Vagina (tissue), 2 donors: ENCODE measurements around the gene WRAP53. TPM values are rescaled to one million over a fixed set of nuclear protein-coding genes. Genes with fewer than 3 reads are reported as not detected.
"Not testable (repeated sequence)": the region's sequence is repeated elsewhere in the genome, so short reads cannot be mapped to it uniquely, and the experiment has no call there.

Experiments used
- DNase-seq, 2 donors: peaks; one replicate each; pipeline ENCODE4 v3.0.0-alpha.2; 2017; ENCODE audit errors: extremely low spot score in 2 of 2
- H3K27ac ChIP-seq: fragments of 200-600 bp; sonication (generic); one replicate; pipeline ENCODE4 v1.5.1; 2019
- H3K27me3 ChIP-seq: fragments of 200-600 bp; sonication (generic); one replicate; pipeline ENCODE4 v1.5.1; 2019
- H3K36me3 ChIP-seq, 2 donors: fragments of 200-600 bp; sonication (generic); one replicate each; pipeline ENCODE4 v1.5.1; 2017 to 2019
- H3K4me1 ChIP-seq: fragments of 200-600 bp; sonication (generic); one replicate; pipeline ENCODE4 v1.5.1; 2019
- H3K4me3 ChIP-seq, 2 donors: fragments of 200-600 bp; sonication (generic); 1 replicate in 1 of 2; 2 replicates in 1 of 2; pipeline ENCODE4 v1.5.1; 2016 to 2019
- H3K9me3 ChIP-seq: fragments of 200-600 bp; sonication (generic); one replicate; pipeline ENCODE4 v1.5.1; 2019
- POLR2A ChIP-seq, 2 donors: fragments of 450-650 bp; IDR thresholded peaks; one replicate each; pipeline ENCODE4 v1.6.1; 2017; ENCODE audit warnings: antibody characterized with exemption in 2 of 2, mild to moderate bottlenecking in 2 of 2, moderate library complexity in 2 of 2
- POLR2AphosphoS5 ChIP-seq, 2 donors: sonication (generic); formaldehyde crosslinking; IDR thresholded peaks; one replicate each; pipeline ENCODE4 v1.9.0; 2017; ENCODE audit warnings: antibody characterized with exemption in 2 of 2, mild to moderate bottlenecking in 2 of 2, low read depth in 1 of 2; ENCODE audit not compliant: insufficient read depth in 1 of 2
- intact Hi-C: fragments of 100-400 bp; cut with DNase I; formaldehyde crosslinking; loops from one replicate; pipeline ENCODE4 v1.15.1; 2023
- total RNA-seq: library from RNA; depleted of rRNA; stranded (reverse); fragments of >200 nt; gene quantifications from one replicate; pipeline ENCODE4 v1.2.3, GENCODE V29; 2016
- TF ChIP-seq, protein P1 (sequence below), 3 experiments: fragments of 450-650 bp in 2 of 3; fragments of 200-600 bp in 1 of 3; sonication (generic) in 1 of 3; IDR thresholded peaks; one replicate each; pipeline ENCODE4 v1.5.1; 2017 to 2019; ENCODE audit warnings: antibody characterized with exemption in 3 of 3, mild to moderate bottlenecking in 2 of 3, moderate library complexity in 2 of 3

Gene WRAP53
- 7.6 TPM for total RNA-seq

- DNase-seq = peak in 1 of 2 donors; percentile 99
These were observed at the start of gene WRAP53 for GRCh38 chr17:7687908-7688807. Gene WRAP53, plus strand, starts transcription at chr17:7688477. Its CDS starts 172 bp downstream, at chr17:7688649.

DNA sequence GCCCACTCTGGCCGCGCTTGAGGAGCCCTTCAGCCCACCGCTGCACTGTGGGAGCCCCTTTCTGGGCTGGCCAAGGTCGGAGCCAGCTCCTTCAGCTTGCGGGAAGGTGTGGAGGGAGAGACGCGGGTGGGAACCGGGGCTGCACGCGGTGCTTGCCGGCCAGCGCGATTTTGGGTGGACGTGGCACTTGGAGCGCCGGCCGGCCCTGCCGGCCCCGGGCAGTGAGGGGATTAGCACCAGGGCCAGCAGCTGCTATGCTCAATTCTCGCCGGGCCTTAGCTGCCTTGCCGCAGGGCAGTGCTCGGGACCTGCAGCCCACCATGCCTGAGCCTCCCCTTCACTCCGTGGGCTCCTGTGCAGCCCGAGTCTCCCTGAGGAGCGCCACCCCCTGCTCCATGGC lies 47.5 kb upstream of the WRAP53 start:
- Histone ChIP-seq H3K27me3 (no peaks in the 10 kb centered on the region), H3K9me3 (no peaks in the 10 kb centered on the region), H3K4me3 (no peak overlapping the region), H3K27ac (no peak overlapping the region), H3K36me3 (no peaks in the 10 kb centered on the region), H3K4me1 (no peaks in the 10 kb centered on the region)
- intact Hi-C loops = no loop called here
- DNase-seq = no peak
- TF ChIP-seq POLR2A (IDR thresholded peaks at IDR 0.05) (no peak), POLR2AphosphoS5 (IDR thresholded peaks at IDR 0.05; ENCODE audit: insufficient read depth in 1 of 2, low read depth in 1 of 2) (no peak)
- TF ChIP-seq, protein P1, sequence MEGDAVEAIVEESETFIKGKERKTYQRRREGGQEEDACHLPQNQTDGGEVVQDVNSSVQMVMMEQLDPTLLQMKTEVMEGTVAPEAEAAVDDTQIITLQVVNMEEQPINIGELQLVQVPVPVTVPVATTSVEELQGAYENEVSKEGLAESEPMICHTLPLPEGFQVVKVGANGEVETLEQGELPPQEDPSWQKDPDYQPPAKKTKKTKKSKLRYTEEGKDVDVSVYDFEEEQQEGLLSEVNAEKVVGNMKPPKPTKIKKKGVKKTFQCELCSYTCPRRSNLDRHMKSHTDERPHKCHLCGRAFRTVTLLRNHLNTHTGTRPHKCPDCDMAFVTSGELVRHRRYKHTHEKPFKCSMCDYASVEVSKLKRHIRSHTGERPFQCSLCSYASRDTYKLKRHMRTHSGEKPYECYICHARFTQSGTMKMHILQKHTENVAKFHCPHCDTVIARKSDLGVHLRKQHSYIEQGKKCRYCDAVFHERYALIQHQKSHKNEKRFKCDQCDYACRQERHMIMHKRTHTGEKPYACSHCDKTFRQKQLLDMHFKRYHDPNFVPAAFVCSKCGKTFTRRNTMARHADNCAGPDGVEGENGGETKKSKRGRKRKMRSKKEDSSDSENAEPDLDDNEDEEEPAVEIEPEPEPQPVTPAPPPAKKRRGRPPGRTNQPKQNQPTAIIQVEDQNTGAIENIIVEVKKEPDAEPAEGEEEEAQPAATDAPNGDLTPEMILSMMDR (IDR thresholded peaks at IDR 0.05) = no peak

More at GRCh38 chr17:7687908-7688807, at the start of gene WRAP53:
- Histone ChIP-seq H3K4me1 (peaks cover 36% of the 10 kb centered on the region), H3K27ac (peak within 1 kb of the TSS; percentile 95), H3K27me3 (no peaks in the 10 kb centered on the region), H3K36me3 (no peaks in the 10 kb centered on the region), H3K9me3 (no peaks in the 10 kb centered on the region), H3K4me3 (peak within 1 kb of the TSS; percentile 73 to 83)
- TF ChIP-seq POLR2AphosphoS5 (IDR thresholded peaks at IDR 0.05; ENCODE audit: insufficient read depth in 1 of 2, low read depth in 1 of 2) = peak; percentile 85 to 99
- TF ChIP-seq POLR2A (IDR thresholded peaks at IDR 0.05) = no peak
- TF ChIP-seq, protein P1 (IDR thresholded peaks at IDR 0.05) = peak; percentile 92 to 98 (median 92)
- intact Hi-C loops = loop anchor here (2.0 kb wide), 1 partner anchor 73 kb away; the partner anchor contains the start of gene FXR2

GRCh38 chr17:7641635-7642034 lies 46.6 kb upstream of the WRAP53 start:
- DNase-seq, H3K36me3 ChIP-seq, H3K27me3 ChIP-seq, H3K4me1 ChIP-seq, H3K27ac ChIP-seq, H3K4me3 ChIP-seq, H3K9me3 ChIP-seq, intact Hi-C loops: not testable (repeated sequence)

DNA sequence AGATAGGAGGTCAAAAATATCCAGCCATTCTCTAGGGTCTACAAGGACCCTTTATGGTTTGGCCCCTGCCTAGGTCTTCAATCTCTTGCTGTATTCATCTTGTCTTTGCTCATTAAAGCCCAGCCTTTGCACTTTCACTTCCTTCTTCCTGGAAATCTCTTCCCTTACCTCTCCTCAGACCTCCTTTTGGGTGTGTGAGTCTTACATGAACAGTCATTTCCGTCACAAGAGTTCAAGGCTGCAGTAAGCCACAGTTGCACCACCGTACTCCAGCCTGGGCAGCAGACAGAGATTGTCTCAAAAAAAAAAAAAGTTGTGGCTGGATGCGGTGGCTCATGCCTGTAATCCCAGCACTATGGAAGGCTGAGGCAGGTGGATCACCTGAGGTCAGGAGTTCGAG lies 43.5 kb upstream of the WRAP53 start:
- no peak for DNase-seq
- intact Hi-C loops = no loop called here

GRCh38 chr17:7646457-7646856 lies 41.8 kb upstream of the WRAP53 start:
- Histone ChIP-seq H3K27me3 (peaks cover 6% of the 10 kb centered on the region), H3K4me3 (no peak overlapping the region), H3K36me3 (no peaks in the 10 kb centered on the region), H3K27ac (no peak overlapping the region), H3K4me1 (peaks cover 17% of the 10 kb centered on the region), H3K9me3 (no peaks in the 10 kb centered on the region)
- no peak for DNase-seq
- intact Hi-C loops = no loop called here
- TF ChIP-seq POLR2AphosphoS5 (IDR thresholded peaks at IDR 0.05; ENCODE audit: insufficient read depth in 1 of 2, low read depth in 1 of 2) (no peak), POLR2A (IDR thresholded peaks at IDR 0.05) (no peak)
- TF ChIP-seq, protein P1 (IDR thresholded peaks at IDR 0.05) = no peak

More for the DNA sequence above, 43.5 kb upstream of the WRAP53 start:
- no peaks in the 10 kb centered on the region for H3K36me3 ChIP-seq
- H3K27ac ChIP-seq = no peak overlapping the region
- no peaks in the 10 kb centered on the region for H3K4me1 ChIP-seq
- TF ChIP-seq, protein P1 (IDR thresholded peaks at IDR 0.05) = no peak
- TF ChIP-seq POLR2AphosphoS5 (IDR thresholded peaks at IDR 0.05; ENCODE audit: insufficient read depth in 1 of 2, low read depth in 1 of 2) (no peak), POLR2A (IDR thresholded peaks at IDR 0.05) (no peak)
- H3K27me3 ChIP-seq = no peaks in the 10 kb centered on the region
- no peak overlapping the region for H3K4me3 ChIP-seq
- no peaks in the 10 kb centered on the region for H3K9me3 ChIP-seq
